GM23338 (cell line): ENCODE results near the gene PRSS50. TPM values are rescaled to one million over a fixed set of nuclear protein-coding genes. Genes with fewer than 3 reads are reported as not detected.

ENCODE experiments used
- ATAC-seq: fragments of 200-7000 bp; cut with Tn5 transposase; 3 replicates; pipeline ENCODE4 v1.9.1; 2020
- DNase-seq: peaks from one replicate; pipeline ENCODE4 v3.0.0-alpha.2; 2015; ENCODE audit warnings: low spot score
- H2AFZ ChIP-seq: fragments of 200-600 bp; sonication (generic); 2 replicates; pipeline ENCODE4 v1.8.0; 2016; ENCODE audit warnings: antibody characterized with exemption, mild to moderate bottlenecking, moderate library complexity
- H3F3A ChIP-seq: fragments of 200-600 bp; sonication (generic); replicated peaks from 2 replicates; pipeline ENCODE4 v1.8.0; 2017; ENCODE audit warnings: antibody characterized with exemption, mixed run types, low read depth
- H3K27ac ChIP-seq: fragments of 200-600 bp; sonication (generic); 2 replicates; pipeline ENCODE4 v1.6.1; 2016; ENCODE audit warnings: low read depth
- H3K27me3 ChIP-seq: fragments of 200-600 bp; sonication (generic); 2 replicates; pipeline ENCODE4 v1.8.0; 2016; ENCODE audit warnings: mild to moderate bottlenecking, mixed run types, moderate library complexity; ENCODE audit not compliant: insufficient read depth
- H3K36me3 ChIP-seq: fragments of 200-600 bp; sonication (generic); 2 replicates; pipeline ENCODE4 v1.8.0; 2016; ENCODE audit warnings: mild to moderate bottlenecking; ENCODE audit not compliant: insufficient read depth
- H3K4me1 ChIP-seq: fragments of 200-600 bp; sonication (generic); 2 replicates; pipeline ENCODE4 v1.8.0; 2016; ENCODE audit warnings: mild to moderate bottlenecking, moderate library complexity; ENCODE audit not compliant: insufficient read depth
- H3K4me2 ChIP-seq: fragments of 200-600 bp; sonication (generic); 2 replicates; pipeline ENCODE4 v1.7.1; 2017; ENCODE audit warnings: mixed run types
- H3K4me3 ChIP-seq: fragments of 200-600 bp; sonication (generic); 2 replicates; pipeline ENCODE4 v1.6.1; 2016; ENCODE audit warnings: mixed run types
- H3K79me2 ChIP-seq: fragments of 200-600 bp; sonication (generic); replicated peaks from 2 replicates; pipeline ENCODE4 v1.8.0; 2017; ENCODE audit warnings: mild to moderate bottlenecking; ENCODE audit not compliant: insufficient read depth
- H3K9me2 ChIP-seq: fragments of 200-600 bp; sonication (generic); 2 replicates; pipeline ENCODE4 v1.8.0; 2017; ENCODE audit not compliant: insufficient read depth
- H4K20me1 ChIP-seq: fragments of 200-600 bp; sonication (generic); replicated peaks from 2 replicates; pipeline ENCODE4 v1.8.0; 2017; ENCODE audit warnings: mild to moderate bottlenecking; ENCODE audit not compliant: insufficient read depth
- H3K27ac Mint-ChIP-seq: 2 replicates; pipeline ENCODE4 v1.8.0; 2020; ENCODE audit warnings: inconsistent platforms, mild to moderate bottlenecking, moderate library complexity, mixed read lengths
- H3K27me3 Mint-ChIP-seq: 3 replicates; pipeline ENCODE4 v1.8.0; 2022; ENCODE audit warnings: low read depth, mild to moderate bottlenecking, moderate library complexity, mixed read lengths, inconsistent platforms; ENCODE audit not compliant: insufficient read depth, poor library complexity
- H3K36me3 Mint-ChIP-seq: 3 replicates; pipeline ENCODE4 v1.8.0; 2021; ENCODE audit warnings: low read depth, mild to moderate bottlenecking, inconsistent platforms, moderate library complexity, mixed read lengths
- H3K4me1 Mint-ChIP-seq: 3 replicates; pipeline ENCODE4 v1.8.0; 2020; ENCODE audit warnings: mild to moderate bottlenecking, inconsistent platforms, mixed read lengths
- H3K4me3 Mint-ChIP-seq: 3 replicates; pipeline ENCODE4 v1.8.0; 2021; ENCODE audit warnings: moderate library complexity, mild to moderate bottlenecking, inconsistent platforms, mixed read lengths
- H3K9me3 Mint-ChIP-seq: 3 replicates; pipeline ENCODE4 v1.8.0; 2020; ENCODE audit warnings: moderate library complexity, mild to moderate bottlenecking, inconsistent platforms, mixed read lengths
- CREB1 ChIP-seq: fragments of 250-450 bp; sonication (Bioruptor Pico); IDR thresholded peaks from 2 replicates; pipeline ENCODE4 v1.5.0; 2020; ENCODE audit warnings: low read depth, mild to moderate bottlenecking, moderate library complexity
- ETS1 ChIP-seq: IDR thresholded peaks from 2 replicates; pipeline ENCODE4 v1.6.1; 2016; ENCODE audit warnings: antibody characterized with exemption
- EZH2phosphoT487 ChIP-seq: fragments of 200-600 bp; sonication (generic); IDR thresholded peaks from one replicate; pipeline ENCODE4 v1.8.1; 2018; ENCODE audit warnings: antibody characterized with exemption; ENCODE audit not compliant: unreplicated experiment
- NANOG ChIP-seq: IDR thresholded peaks from 2 replicates; pipeline ENCODE4 v1.6.1; 2016; ENCODE audit warnings: antibody characterized with exemption, borderline replicate concordance
- POLR2AphosphoS5 ChIP-seq: IDR thresholded peaks from 2 replicates; pipeline ENCODE4 v1.6.1; 2016; ENCODE audit warnings: antibody characterized with exemption, low read depth
- REST ChIP-seq: IDR thresholded peaks from one replicate; pipeline ENCODE4 v1.6.1; 2018; ENCODE audit warnings: antibody characterized with exemption; ENCODE audit not compliant: unreplicated experiment
- STAT1 ChIP-seq: IDR thresholded peaks from one replicate; pipeline ENCODE4 v1.6.1; 2016; ENCODE audit warnings: antibody characterized with exemption; ENCODE audit not compliant: unreplicated experiment
- ZNF114 ChIP-seq: fragments of 250-450 bp; sonication (Bioruptor Pico); IDR thresholded peaks from 2 replicates; pipeline ENCODE4 v1.5.0; 2020; ENCODE audit warnings: mild to moderate bottlenecking, moderate library complexity
- ZNF331 ChIP-seq: fragments of 250-450 bp; sonication (Bioruptor Pico); IDR thresholded peaks from 2 replicates; pipeline ENCODE4 v1.5.0; 2020; ENCODE audit warnings: low read depth, mild to moderate bottlenecking, moderate library complexity
- ZNF462 ChIP-seq: fragments of 250-450 bp; sonication (Bioruptor Pico); IDR thresholded peaks from 2 replicates; pipeline ENCODE4 v1.5.0; 2020; ENCODE audit warnings: mild to moderate bottlenecking, moderate library complexity
- polyA plus RNA-seq: library from polyadenylated mRNA; unstranded; fragments of >200 nt; fragmentation: Nextera tagmentation; extraction: Ambion mirVana; gene quantifications from 2 replicates; pipeline ENCODE4 v1.2.1, GENCODE V29; 2016
- total RNA-seq: library from RNA; depleted of rRNA; stranded (reverse); fragments of >200 nt; shearing (Covaris generic); gene quantifications from 2 replicates; pipeline ENCODE4 v1.2.3, GENCODE V29; 2014

Gene PRSS50
- total and polyA plus RNA-seq, 2 experiments from 2014 or later = 0.60 to 1.5 TPM

GRCh38 chr3:46713898-46714552, 3.6 kb downstream of the PRSS50 start:
- Histone ChIP-seq H3K27me3 (no peaks in the 10 kb centered on the region), H2AFZ (no peak overlapping the region), H3K79me2 (no peaks in the 10 kb centered on the region), H3F3A (no peaks in the 10 kb centered on the region), H3K4me3 (no peak overlapping the region), H4K20me1 (no peaks in the 10 kb centered on the region), H3K9me2 (no peaks in the 10 kb centered on the region), H3K27ac (no peak overlapping the region), H3K4me1 (no peaks in the 10 kb centered on the region), H3K4me2 (no peak overlapping the region), H3K36me3 (no peaks in the 10 kb centered on the region)
- Mint-ChIP-seq H3K4me1 (peaks cover 3% of the 10 kb centered on the region; the same call in 2 of the 3 replicates), H3K36me3 (no peaks in the 10 kb centered on the region), H3K27ac (no peak overlapping the region), H3K9me3 (no peaks in the 10 kb centered on the region), H3K27me3 (peaks cover 2% of the 10 kb centered on the region), H3K4me3 (no peak overlapping the region)
- ATAC-seq (no peak), DNase-seq (no peak)
- TF ChIP-seq CREB1 (CRISPR knock-in tag) (no peak), NANOG (no peak), POLR2AphosphoS5 (no peak), ETS1 (no peak), STAT1 (no peak), REST (no peak), ZNF331 (CRISPR knock-in tag) (no peak)

- Histone ChIP-seq H3K27me3 (no peaks in the 10 kb centered on the region), H3K9me2 (no peaks in the 10 kb centered on the region), H4K20me1 (no peaks in the 10 kb centered on the region), H3K36me3 (no peaks in the 10 kb centered on the region), H3K79me2 (no peaks in the 10 kb centered on the region), H3K4me3 (no peak overlapping the region), H3F3A (no peaks in the 10 kb centered on the region), H3K4me1 (no peaks in the 10 kb centered on the region), H2AFZ (no peak overlapping the region), H3K4me2 (no peak overlapping the region), H3K27ac (no peak overlapping the region)
- Mint-ChIP-seq H3K36me3 (no peaks in the 10 kb centered on the region), H3K27me3 (peaks cover 2% of the 10 kb centered on the region), H3K4me1 (peaks cover 3% of the 10 kb centered on the region; the same call in 1 of the 3 replicates), H3K27ac (no peak overlapping the region), H3K4me3 (no peak overlapping the region), H3K9me3 (no peaks in the 10 kb centered on the region)
- no peak for ATAC-seq
- DNase-seq = no peak
- TF ChIP-seq STAT1 = no peak
- TF ChIP-seq EZH2phosphoT487 = no peak
- no peak for TF ChIP-seq ZNF114 (CRISPR knock-in tag)
- no peak for TF ChIP-seq ZNF462
- no peak for TF ChIP-seq ZNF331 (CRISPR knock-in tag)
Measured at GRCh38 chr3:46713050-46713897, 4.4 kb downstream of the PRSS50 start.
